HG03280 (cell line): ENCODE results near the gene OVOL2.
"Not testable (repeated sequence)": the region's sequence is repeated elsewhere in the genome, so short reads cannot be mapped to it uniquely, and the experiment has no call there.

Experiments used
- ATAC-seq: cut with Tn5 transposase; IDR thresholded peaks from one replicate; pipeline ENCODE4 v1.9.1; 2021; ENCODE audit warnings: mild to moderate bottlenecking, moderate library complexity; ENCODE audit not compliant: unreplicated experiment

The OVOL2 gene

DNA sequence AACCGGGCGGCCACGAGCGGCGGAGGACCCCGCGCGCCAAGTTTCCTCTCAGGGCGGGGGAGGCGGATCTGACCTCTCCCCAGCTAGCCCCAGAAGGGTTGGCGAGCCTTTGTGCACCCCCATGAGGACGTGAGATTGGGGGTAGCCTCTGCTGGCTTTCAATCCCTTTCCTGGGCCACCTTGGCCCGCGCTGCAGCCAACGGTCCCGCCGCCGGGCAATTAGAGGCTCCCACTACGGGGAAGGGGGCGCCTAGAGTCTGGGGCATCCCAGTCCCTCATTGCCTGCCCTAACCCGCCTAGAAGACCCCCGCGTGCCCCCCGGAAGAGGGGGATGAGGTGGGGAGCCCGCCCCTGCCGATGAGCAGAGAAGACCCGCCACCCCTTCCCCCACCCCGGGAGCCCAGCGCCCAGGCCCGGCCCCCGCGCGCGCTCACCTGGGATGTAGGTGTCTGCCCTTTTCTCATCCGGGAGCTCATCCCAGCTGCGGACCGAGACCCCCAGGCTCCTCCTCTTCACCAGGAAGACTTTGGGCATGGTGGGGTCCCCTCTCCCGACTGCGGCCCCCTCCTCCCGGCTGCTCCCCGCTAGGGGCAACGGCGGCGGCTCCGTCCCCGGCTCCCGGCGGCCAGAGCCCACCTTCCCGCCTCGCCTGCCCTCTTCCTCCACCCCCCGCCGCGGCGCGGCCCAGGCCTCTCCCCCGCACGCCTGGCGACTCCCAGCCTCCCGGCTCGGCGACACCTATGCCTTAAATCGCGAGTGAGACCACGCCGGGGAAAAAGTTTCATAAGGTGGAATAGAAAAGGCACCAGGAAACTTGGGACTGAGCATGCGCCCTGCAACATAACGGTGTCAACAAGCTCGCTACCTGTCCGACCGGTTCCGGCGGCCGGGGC is at the start of gene OVOL2:
Gene OVOL2, minus strand, starts transcription at position 816 of the 893 bp plus-strand sequence. Its CDS starts 282 bp downstream, at position 534.
- no peak for ATAC-seq

DNA sequence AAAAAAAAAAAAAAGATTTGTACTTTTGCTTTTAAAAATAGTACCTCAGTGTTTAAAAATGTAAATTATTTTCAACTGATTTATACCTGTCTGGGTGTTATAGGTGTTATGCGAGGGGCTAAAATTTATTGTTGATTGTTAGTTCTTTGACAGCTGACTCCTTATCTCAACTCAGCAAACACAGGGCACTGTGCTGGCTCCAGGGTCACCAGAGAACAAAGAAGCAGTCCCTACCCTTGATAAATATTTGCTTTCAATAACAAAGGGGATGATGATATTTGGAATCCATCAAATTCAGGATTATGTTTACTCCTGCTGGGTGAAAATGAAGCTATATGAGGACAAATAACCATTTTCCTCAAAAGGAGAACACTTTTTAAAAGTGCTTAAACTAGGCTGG is 45.8 kb upstream of the OVOL2 start:
- no peak for ATAC-seq

DNA sequence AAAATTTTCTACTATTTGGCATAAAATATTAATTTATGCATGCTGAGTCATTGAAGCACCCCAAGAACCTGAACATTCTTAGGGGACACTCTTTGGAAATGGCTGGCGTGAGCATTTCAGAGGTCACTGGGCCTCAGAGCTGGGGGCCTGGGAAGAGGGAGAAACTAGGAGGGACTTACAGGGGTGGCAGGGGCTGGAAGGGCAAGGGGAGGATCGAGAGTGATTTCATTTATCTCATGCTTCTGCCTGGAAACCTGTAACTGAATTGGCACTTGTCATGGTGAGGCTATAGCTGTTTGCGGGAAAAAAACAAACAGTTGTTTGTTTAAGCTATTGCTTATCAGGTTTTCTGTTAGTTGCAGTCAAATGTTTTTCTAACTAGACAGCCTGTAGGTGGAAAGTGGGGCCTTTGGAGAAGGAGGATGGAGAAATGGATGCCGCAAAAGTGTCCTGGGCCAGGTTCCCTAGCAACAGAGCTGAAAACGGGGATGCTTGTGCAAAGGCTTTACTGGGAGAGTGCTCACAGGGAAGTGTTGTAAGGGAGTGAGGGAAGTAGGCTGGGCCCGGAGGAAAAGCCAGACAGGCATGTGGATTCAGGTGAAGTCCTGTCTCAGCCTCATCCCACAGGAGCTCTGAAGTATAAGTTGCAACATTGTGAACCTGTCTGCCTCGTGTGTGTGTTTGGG is 43.6 kb upstream of the OVOL2 start:
- ATAC-seq: no peak

DNA sequence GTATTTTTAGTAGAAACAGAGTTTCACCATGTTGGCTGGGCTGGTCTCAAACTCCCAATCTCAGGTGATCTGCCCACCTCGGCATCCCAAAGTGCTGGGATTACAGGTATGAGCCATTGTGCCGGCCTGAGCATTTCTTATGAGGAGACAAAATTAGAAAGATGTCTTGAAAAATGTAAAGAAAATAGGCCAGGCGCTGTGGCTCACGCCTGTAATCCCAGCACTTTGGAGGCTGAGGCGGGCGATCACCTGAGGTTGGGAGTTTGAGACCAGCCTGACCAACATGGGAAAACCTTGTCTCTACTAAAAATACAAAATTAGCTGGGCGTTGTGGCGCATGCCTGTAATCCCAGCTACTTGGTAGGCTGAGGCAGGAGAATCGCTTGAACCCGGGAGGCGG is 42.9 kb upstream of the OVOL2 start:
- ATAC-seq: not testable (repeated sequence)

DNA sequence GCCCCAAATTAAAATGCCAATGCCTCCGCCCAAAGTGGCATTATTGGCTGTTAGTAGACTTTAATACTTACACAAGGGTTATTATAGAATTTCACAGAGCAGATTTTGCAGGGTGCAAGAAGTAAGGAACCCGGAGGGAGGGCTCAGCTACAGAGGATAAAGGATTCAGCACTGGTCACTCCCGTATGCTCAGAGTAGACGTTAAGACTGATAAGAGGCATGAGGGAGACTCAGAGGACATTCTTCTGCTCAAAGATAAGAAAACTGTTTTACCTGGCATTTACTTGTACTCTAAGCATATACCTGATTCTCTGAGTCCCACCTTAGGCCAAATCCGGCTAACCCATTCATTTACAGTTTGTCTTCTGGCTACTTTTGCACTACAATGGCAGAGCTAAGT is 36.5 kb upstream of the OVOL2 start:
- ATAC-seq: no peak

DNA sequence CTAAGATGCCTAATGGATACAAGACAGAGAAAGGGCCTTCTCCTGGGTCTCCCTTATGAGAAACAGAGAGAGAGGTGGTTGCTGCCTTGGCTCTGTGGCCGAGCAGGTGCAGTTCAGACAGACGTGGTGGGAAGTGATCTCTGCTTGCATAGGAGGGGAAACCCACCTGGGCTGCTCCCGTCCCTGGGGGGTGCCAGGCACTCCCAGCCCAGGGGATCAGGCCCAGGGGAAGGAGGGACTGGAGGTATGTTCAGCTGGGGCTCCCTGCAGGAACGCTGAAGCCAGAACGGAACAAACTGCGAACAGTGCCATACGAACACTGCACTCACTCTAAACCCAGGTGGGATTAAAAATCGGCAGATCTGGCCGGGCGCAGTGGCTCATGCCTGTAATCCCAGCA is 35.7 kb upstream of the OVOL2 start:
- no peak for ATAC-seq

DNA sequence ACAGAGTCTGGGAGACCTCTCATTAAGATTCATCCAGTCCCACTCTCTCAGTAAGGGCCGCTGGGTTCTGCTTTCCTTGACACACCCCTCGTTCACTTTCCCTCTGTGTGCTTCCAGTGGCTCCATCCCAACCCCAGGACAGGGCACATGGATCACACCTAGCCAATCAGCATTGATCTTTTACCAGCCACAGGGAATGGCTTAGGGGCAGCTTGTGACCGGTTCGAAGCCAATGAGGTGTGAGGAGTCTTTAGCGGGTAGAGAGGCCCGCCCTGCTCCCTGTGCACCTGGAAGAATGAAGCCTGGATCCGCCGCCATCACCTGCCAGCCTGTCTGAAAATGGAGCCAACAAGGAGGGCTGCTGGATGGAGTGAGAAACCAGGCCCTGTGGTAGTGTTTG is 35.2 kb upstream of the OVOL2 start:
- ATAC-seq: no peak

DNA sequence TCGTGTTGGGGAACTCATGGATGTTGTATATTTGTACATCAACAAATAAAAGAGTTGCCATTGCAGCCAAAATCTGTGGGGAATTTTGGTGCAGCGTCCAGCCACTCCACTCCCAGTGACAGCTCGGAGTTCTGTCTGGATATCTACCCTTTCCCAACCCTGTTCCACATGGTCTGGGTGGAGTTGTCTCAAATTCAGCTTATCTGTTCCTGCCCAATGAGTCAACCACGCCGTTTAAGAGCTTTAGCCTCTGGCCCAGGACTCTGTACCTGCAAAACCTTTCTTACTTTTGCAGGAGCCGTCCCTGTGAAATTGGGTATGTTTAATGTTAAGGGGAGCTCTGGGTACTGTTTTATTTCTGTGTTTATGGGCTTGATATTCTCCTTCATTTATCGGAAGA is 33.9 kb upstream of the OVOL2 start:
- no peak for ATAC-seq

DNA sequence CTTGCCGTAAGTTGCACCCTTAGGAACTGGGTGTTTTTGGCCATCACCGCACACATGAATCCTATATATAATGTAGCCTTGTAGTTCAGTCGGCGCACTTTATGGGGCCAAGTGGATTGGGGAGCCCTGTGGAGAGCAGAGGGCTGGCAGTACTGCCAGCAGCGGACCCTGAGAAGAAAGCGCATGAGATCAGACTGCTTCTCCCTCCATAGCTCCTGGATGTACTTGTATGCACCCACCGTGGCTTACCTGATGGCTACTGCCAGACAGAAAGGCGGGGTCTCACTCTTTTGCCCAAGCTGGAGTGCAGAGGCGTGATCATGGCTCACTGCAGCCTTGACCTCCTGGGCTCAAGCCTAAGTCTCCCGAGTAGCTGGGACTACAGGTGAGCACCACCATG is 32.8 kb upstream of the OVOL2 start:
- no peak for ATAC-seq

DNA sequence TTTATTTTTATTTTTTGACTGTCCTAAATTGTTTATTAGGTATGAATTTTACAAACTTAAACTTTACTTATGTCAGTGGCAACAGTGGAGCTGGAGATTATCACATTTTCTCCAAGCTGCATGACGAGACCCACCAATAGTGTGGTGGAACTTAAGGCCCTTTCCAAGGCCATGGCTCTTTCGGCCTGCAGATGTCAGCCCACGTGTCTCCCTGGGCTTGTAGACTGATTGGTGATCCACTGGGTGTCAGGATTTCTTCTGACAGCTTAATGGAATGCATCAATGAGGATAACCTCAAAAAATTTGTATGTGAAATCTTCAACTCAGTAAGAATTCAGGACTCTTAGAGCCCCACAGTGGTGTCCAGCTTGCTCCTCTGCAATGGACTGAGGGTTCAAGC is 32.3 kb upstream of the OVOL2 start:
- ATAC-seq: no peak

DNA sequence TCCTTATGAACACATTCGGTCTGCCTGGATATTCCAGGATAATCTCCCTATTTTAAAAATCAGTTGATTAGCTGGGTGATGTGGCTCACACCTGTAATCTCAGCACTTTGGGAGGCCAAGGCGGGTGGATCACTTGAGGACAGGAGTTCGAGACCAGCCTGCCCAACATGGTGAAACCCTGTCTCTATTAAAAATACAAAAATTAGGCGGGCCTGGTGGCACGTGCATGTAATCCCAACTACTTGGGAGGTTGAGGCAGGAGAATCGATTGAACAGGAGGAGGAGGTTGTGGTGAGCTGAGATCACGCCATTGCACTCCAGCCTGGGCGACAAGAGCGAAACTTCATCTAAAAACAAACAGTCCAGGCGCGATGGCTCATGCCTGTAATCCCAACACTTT is 31.1 kb upstream of the OVOL2 start:
- ATAC-seq: not testable (repeated sequence)

DNA sequence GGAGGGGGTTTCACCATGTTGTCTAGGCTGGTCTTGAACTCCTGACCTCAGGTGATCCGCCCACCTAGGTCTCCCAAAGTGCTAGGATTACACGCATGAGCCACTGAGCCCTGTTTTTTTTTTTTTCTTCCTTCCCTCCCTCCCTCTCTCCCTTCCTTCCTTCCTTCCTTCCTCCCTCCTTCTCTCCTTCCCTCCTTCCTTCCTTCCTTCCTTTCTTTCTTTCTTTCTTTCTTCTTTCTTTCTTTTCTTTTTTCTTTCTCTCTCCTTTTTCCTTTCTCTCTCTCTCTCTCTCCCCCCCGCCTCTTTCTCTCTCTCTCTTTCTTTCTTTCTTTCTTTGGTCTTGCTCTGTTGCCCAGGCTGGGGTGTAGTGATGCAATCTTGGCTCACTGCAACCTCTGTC is 30.6 kb upstream of the OVOL2 start:
- not testable (repeated sequence) for ATAC-seq

DNA sequence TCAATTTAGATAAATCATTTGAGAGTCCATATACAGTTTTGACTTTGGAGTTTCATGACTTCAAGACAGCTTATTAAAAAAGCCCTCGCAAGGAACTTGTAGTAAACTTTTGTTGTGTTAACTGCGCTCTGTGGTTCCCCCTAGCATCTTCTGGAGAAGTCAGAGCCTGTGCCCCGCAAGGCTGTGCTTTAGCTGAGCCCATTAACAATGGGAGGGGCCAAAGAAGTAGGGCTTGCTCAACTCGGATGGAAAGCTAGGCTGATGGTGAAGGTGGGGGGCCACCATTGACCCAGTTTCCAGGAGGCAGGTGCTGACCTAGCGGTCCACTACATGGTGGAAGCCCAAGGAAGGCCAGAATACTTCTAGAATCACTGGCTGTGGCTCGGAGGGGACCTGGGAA is 29.3 kb upstream of the OVOL2 start:
- no peak for ATAC-seq

DNA sequence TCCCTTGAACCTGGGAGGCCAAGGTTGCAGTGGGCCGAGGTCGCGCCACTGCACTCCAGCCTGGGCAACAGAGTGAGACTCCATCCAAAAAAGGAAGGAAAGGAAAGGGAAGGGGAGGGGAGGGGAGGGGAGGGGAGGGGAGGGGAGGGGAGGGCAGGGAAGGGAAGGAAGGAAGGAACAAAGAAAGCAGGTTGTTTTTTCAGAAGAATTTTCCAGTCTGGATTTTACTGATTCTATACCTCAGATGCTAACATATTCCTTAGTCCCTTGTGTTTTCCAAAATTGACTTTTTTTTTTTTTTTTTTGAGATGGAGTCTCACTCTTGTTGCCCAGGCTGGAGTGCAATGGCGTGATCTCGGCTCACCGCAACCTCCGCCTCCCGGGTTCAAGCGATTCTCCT is 23.1 kb upstream of the OVOL2 start:
- not testable (repeated sequence) for ATAC-seq

DNA sequence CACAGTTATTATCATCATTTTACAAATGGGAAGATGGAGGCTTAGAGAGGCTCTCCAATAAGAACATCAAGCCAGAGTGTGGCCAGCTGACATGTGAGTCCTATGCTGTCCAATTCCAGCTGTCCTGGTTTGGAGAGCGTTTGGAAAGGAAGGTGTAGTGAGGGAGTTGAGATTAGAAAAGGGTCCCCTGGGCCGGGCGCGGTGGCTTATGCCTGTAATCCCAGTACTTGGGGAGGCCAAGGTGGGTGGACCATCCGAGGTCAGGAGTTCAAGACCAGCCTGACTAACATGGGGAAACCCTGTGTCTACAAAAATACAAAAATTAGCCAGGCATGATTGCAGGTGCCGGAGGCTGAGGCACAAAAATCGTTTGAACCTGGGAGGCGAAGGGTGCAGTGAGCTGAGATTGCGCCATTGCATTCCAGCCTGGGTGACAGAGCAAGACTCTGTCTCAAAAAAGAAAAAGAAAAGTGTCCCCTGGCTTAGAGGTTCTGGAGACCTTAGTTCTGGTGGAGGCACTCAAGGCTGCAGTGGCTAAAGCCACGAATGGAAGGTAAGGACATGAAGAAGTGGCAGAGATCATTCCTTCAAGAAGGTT is 22.1 kb upstream of the OVOL2 start:
- no peak for ATAC-seq

DNA sequence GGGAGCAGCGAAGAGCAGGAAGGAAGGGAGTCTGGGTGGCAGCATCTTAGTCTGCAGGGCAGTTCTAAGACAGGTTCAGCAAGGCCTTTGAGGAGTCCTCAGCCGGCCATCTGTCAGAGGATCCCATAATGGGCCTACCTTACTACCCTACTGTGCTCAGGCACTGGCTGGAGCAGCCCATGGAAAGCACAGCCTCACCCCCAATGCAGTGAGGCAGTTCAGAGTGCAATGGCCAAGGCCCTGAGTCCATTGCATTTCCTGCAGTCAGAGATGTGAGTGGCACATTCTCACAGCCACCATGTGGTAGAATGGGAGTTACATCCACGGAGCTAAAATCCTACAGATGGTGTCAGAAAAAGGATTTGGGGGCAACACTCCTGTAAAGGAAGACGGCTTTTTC is 19.4 kb upstream of the OVOL2 start:
- ATAC-seq: no peak

DNA sequence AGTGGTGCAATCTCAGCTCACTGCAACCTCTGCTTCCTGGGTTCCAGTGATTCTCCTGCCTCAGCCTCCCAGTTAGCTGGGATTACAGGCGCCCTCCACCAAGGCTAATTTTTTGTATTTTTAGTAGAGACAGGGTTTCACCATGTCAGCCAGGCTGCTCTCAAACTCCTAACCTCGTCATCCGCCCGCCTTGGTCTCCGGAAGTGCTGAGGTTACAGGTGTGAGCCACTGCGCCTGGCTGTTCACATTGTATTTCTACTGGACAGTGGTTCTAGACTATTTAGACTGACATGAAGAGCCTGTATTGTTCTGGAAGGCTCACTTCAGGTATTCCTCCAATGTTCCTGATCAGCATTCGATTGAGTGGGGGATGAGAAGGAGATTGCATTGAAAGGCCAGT is 14.8 kb upstream of the OVOL2 start:
- ATAC-seq: no peak

DNA sequence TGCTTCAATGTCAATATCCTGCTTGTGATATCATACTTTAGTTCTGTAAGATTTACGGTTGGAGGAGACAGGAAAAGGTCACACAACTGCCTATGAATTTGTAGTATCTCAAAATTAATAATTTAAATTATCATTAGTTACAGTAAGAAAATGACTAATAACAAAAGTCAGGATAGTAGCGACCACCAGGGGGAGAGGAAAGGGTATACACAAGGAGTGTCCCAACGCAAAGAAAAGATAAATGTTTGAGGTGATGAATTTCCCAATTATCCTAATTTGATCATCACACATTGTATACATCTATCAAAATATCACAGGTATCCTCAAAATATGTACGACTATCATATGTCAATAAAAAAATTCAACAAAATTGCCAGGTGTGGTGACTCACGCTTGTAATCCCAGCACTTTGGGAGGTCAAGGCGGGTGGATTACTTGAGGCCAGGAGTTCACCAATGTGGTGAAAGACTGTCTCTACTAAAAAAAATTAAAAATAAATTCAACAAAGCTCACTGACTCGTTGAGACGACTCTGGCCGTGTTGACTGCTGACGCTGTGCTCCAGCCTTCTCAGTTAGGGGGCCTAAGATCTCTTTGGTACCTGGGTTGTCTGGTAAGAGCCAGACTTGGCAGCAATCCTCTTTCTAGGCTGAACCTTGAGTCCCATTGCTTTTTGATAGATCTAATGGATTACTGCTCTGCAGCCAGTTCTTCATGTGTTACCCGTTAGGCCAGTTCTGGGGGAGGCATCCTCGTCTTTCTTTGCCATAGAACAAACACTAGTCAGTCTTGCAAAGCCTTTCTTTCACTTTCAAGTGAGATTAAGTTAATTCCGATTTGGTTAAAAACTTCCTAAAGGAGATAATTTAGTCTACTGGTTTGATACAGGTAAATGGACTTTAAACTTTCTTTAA is 9.0 kb upstream of the OVOL2 start:
- ATAC-seq: no peak

DNA sequence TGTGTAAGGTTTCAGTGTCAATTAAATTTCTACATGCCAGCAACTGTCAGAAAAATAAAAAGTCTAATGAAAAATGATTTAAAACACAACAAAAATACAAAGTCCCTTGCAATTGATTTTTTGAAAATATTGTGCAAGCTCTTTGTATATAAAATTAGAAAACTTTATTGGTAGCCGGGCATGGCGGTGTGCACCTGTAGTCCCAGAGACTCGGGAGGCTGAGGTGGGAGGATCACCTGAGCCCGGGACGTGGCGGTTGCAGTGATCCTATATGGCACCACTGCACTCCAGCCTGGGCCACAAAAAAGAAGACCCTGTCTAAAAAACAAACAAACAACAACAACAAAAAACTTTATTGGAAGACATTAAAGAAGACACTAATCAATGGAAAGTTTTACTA is 6.0 kb upstream of the OVOL2 start:
- ATAC-seq: no peak

DNA sequence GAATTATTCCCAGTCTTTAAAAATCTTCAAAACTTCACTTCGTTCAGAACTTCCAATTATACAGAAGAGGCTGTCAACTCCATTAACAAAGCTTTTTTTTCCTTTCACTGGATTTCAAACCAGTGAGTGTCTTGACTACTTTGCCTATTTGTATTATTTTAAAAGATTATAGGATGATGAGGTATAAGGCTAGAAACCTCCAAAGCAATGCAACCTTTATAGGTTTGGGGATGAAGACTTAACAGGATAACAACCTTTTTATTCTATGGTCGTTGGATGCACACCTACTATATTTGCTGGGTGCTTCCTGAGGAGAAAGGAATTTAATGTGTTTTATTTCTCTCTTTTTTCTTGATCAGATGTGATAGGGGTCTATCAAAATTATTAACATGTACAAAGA is 1.9 kb upstream of the OVOL2 start:
- ATAC-seq: no peak
